ENCODE results near the gene NTN5.
A peak's percentile ranks its signal among the peaks of the same experiment; 100 is the strongest.
"Not testable (repeated sequence)": the region's sequence is repeated elsewhere in the genome, so short reads cannot be mapped to it uniquely, and the experiment has no call there.

Gene NTN5

DNA sequence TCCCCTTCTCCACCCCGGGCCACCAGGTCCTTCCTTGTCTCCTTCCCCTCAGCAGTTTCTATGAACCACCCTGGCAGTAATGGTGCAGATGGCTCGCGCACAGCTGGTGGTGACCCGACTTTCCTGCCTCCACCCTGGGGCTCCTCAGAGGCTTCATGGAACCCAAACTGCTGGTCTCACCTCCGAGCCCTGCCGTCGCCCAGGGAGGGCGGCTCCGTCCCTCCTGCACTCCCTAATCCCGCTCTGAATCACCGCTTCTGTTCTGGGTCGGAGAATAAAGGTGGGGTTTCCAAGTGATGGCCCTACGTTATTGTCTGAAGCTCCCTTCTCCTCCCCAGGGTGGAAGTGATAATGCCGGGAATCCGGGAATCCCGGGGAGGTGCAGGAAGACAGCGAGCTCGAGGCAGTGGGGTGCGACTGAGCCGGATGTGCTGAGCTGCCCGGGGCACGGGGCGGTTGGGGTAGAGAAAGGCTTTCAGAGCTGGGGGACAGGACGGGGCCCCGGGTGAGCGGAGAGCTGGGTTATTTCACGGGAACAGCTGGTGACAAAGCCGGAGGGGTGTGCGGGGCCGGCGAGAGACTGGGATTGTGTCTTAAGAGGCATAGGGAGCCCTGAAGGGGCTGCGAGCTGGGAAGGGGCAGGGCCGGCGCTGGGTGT lies 23.7 kb upstream of the NTN5 start:
- Histone ChIP-seq H3K9me3 (ENCODE audit: control insufficient read depth in 2 of 2, low read length in 2 of 2) (no peaks in the 10 kb centered on the region), H3K27ac (ENCODE audit: low read length) (no peak overlapping the region), H3K4me1 (ENCODE audit: control insufficient read depth, insufficient read depth, low read length) (no peaks in the 10 kb centered on the region), H3K9ac (ENCODE audit: low read length in 2 of 2) (no peak overlapping the region), H3K4me3 (ENCODE audit: low read length in 2 of 2) (peak overlapping the region in 1 of 2 donors; percentile 8), H3K36me3 (ENCODE audit: control insufficient read depth in 2 of 2, insufficient read depth in 2 of 2, low read length in 2 of 2) (no peaks in the 10 kb centered on the region), H3K27me3 (ENCODE audit: control insufficient read depth in 1 of 2, insufficient read depth in 2 of 2, low read length in 2 of 2) (peaks cover 16 to 23% of the 10 kb centered on the region in 2 donors)

DNA sequence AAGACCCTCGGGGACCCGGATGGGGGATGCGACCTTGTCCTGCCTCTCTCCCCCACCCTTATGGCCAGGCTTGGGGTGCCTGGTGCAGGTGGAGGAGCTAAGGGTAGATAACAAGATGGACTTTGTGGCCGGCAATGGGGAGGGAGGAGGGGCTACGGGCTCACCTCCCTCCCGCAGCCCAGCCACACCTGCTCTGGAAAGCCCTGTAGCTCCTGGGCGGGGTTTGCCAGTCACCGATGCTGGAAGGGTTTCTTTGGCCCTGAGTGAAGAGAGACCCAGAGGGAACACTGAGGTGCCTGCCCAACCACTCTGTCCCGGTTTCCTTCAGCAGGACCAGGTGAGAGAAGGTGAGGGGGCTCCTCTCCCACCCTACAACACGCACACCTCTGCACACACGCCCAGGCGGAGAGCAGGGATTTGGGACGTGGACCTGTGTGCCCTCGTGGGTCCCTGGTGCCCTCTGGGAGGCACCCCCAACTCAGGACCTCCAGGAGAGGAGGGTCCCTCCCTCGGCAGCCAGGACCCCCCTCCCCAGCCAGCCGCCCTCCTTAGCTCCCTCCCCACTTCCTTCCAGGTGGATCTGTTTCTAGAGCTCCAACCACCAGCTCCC lies 23.0 kb upstream of the NTN5 start, which contains the start of gene FUT2:
TSS of gene FUT2 (plus strand) at position 229 of the 610 bp plus-strand sequence. CDS start 6,986 bp downstream, outside the sequence.
- H3K27ac ChIP-seq (ENCODE audit: low read length): no peak within 1 kb of the TSS
- no peaks in the 10 kb centered on the region for H3K9me3 ChIP-seq (ENCODE audit: control insufficient read depth in 2 of 2, low read length in 2 of 2)
- H3K4me1 ChIP-seq (ENCODE audit: control insufficient read depth, insufficient read depth, low read length): no peaks in the 10 kb centered on the region
- no peaks in the 10 kb centered on the region for H3K36me3 ChIP-seq (ENCODE audit: control insufficient read depth in 2 of 2, insufficient read depth in 2 of 2, low read length in 2 of 2)
- H3K9ac ChIP-seq (ENCODE audit: low read length in 2 of 2): peak within 1 kb of the TSS in 1 of 2 donors; percentile 42
- H3K4me3 ChIP-seq (ENCODE audit: low read length in 2 of 2): peak within 1 kb of the TSS in 1 of 2 donors; percentile 8
- peaks cover 16 to 23% of the 10 kb centered on the region in 2 donors for H3K27me3 ChIP-seq (ENCODE audit: control insufficient read depth in 1 of 2, insufficient read depth in 2 of 2, low read length in 2 of 2)

GRCh38 chr19:48693629-48694028 lies 20.8 kb upstream of the NTN5 start:
- not testable (repeated sequence) for H3K4me1 ChIP-seq (ENCODE audit: control insufficient read depth, insufficient read depth, low read length); H3K9ac ChIP-seq (ENCODE audit: low read length in 2 of 2); H3K4me3 ChIP-seq (ENCODE audit: low read length in 2 of 2); H3K36me3 ChIP-seq (ENCODE audit: control insufficient read depth in 2 of 2, insufficient read depth in 2 of 2, low read length in 2 of 2); H3K27ac ChIP-seq (ENCODE audit: low read length); H3K9me3 ChIP-seq (ENCODE audit: control insufficient read depth in 2 of 2, low read length in 2 of 2)
- H3K27me3 ChIP-seq (ENCODE audit: control insufficient read depth in 1 of 2, insufficient read depth in 2 of 2, low read length in 2 of 2): peaks cover 16 to 20% of the 10 kb centered on the region in 2 donors

DNA sequence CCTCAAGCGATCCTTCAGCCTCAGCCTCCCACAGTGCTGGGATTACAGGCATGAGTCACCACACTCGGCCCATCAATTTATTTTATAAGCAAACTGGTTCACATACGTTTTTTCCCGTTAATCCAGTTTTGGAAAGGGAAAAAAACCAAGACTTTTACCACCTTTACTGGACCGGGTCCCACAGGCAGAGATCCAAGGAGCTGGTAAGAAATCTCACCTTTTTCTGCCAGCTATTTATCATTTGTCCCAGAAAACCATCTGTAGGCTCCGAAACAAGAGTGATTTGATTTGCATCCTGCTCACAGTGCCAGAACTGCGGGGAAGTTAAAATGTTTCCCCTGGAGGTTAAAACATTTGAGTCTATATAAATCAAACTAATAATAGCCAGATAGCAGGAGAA lies 16.6 kb upstream of the NTN5 start:
- Histone ChIP-seq H3K27ac (ENCODE audit: low read length) (no peak overlapping the region), H3K9me3 (ENCODE audit: control insufficient read depth in 2 of 2, low read length in 2 of 2) (no peaks in the 10 kb centered on the region), H3K27me3 (ENCODE audit: control insufficient read depth in 1 of 2, insufficient read depth in 2 of 2, low read length in 2 of 2) (no peaks in the 10 kb centered on the region), H3K4me1 (ENCODE audit: control insufficient read depth, insufficient read depth, low read length) (no peaks in the 10 kb centered on the region), H3K4me3 (ENCODE audit: low read length in 2 of 2) (no peak overlapping the region), H3K9ac (ENCODE audit: low read length in 2 of 2) (no peak overlapping the region), H3K36me3 (ENCODE audit: control insufficient read depth in 2 of 2, insufficient read depth in 2 of 2, low read length in 2 of 2) (no peaks in the 10 kb centered on the region)

DNA sequence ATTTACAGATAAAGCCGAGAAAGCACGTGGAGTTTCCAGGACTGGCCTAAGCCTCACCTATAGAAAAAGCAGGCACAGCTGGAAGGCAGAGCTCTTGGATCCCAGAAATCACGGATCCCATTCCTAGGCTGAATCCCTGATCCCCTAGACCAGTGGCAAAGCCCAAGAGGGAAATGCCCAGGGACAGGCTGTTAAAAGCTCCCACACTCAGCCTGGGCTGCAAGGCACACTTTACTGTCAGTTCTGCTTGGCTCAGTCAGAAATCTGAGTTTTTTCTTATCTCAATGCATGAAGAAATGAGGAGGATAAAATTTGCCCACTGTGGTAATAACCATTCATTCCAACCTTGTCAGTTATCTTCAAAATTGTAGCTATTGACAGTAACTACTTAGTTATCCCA lies 15.0 kb upstream of the NTN5 start:
- no peaks in the 10 kb centered on the region for H3K27me3 ChIP-seq (ENCODE audit: control insufficient read depth in 1 of 2, insufficient read depth in 2 of 2, low read length in 2 of 2)
- no peak overlapping the region for H3K27ac ChIP-seq (ENCODE audit: low read length)
- no peaks in the 10 kb centered on the region for H3K9me3 ChIP-seq (ENCODE audit: control insufficient read depth in 2 of 2, low read length in 2 of 2)
- no peaks in the 10 kb centered on the region for H3K36me3 ChIP-seq (ENCODE audit: control insufficient read depth in 2 of 2, insufficient read depth in 2 of 2, low read length in 2 of 2)
- no peaks in the 10 kb centered on the region for H3K4me1 ChIP-seq (ENCODE audit: control insufficient read depth, insufficient read depth, low read length)
- H3K4me3 ChIP-seq (ENCODE audit: low read length in 2 of 2): no peak overlapping the region
- H3K9ac ChIP-seq (ENCODE audit: low read length in 2 of 2): no peak overlapping the region

- not testable (repeated sequence) for H3K9me3 ChIP-seq (ENCODE audit: control insufficient read depth in 2 of 2, low read length in 2 of 2); H3K27me3 ChIP-seq (ENCODE audit: control insufficient read depth in 1 of 2, insufficient read depth in 2 of 2, low read length in 2 of 2); H3K4me3 ChIP-seq (ENCODE audit: low read length in 2 of 2); H3K27ac ChIP-seq (ENCODE audit: low read length); H3K4me1 ChIP-seq (ENCODE audit: control insufficient read depth, insufficient read depth, low read length); H3K36me3 ChIP-seq (ENCODE audit: control insufficient read depth in 2 of 2, insufficient read depth in 2 of 2, low read length in 2 of 2); H3K9ac ChIP-seq (ENCODE audit: low read length in 2 of 2)
Observed at GRCh38 chr19:48686637-48687036, 13.8 kb upstream of the NTN5 start.

- Histone ChIP-seq H3K27me3 (ENCODE audit: control insufficient read depth in 1 of 2, insufficient read depth in 2 of 2, low read length in 2 of 2) (no peaks in the 10 kb centered on the region), H3K9me3 (ENCODE audit: control insufficient read depth in 2 of 2, low read length in 2 of 2) (no peaks in the 10 kb centered on the region), H3K36me3 (ENCODE audit: control insufficient read depth in 2 of 2, insufficient read depth in 2 of 2, low read length in 2 of 2) (no peaks in the 10 kb centered on the region), H3K4me3 (ENCODE audit: low read length in 2 of 2) (no peak overlapping the region), H3K27ac (ENCODE audit: low read length) (no peak overlapping the region), H3K4me1 (ENCODE audit: control insufficient read depth, insufficient read depth, low read length) (no peaks in the 10 kb centered on the region), H3K9ac (ENCODE audit: low read length in 2 of 2) (no peak overlapping the region)
Observed at GRCh38 chr19:48686088-48686487, 13.3 kb upstream of the NTN5 start.

- H3K9ac ChIP-seq (ENCODE audit: low read length in 2 of 2): no peak overlapping the region
- H3K27me3 ChIP-seq (ENCODE audit: control insufficient read depth in 1 of 2, insufficient read depth in 2 of 2, low read length in 2 of 2): no peaks in the 10 kb centered on the region
- H3K27ac ChIP-seq (ENCODE audit: low read length): no peak overlapping the region
- H3K36me3 ChIP-seq (ENCODE audit: control insufficient read depth in 2 of 2, insufficient read depth in 2 of 2, low read length in 2 of 2): no peaks in the 10 kb centered on the region
- no peaks in the 10 kb centered on the region for H3K4me1 ChIP-seq (ENCODE audit: control insufficient read depth, insufficient read depth, low read length)
- no peak overlapping the region for H3K4me3 ChIP-seq (ENCODE audit: low read length in 2 of 2)
- no peaks in the 10 kb centered on the region for H3K9me3 ChIP-seq (ENCODE audit: control insufficient read depth in 2 of 2, low read length in 2 of 2)
Observed at GRCh38 chr19:48685583-48685982, 12.8 kb upstream of the NTN5 start.

- H3K9me3 ChIP-seq (ENCODE audit: control insufficient read depth in 2 of 2, low read length in 2 of 2): no peaks in the 10 kb centered on the region
- H3K27ac ChIP-seq (ENCODE audit: low read length): no peak overlapping the region
- peak overlapping the region in 1 of 2 donors; percentile 29 for H3K9ac ChIP-seq (ENCODE audit: low read length in 2 of 2)
- peak overlapping the region in 1 of 2 donors; percentile 55 for H3K4me3 ChIP-seq (ENCODE audit: low read length in 2 of 2)
- no peaks in the 10 kb centered on the region for H3K36me3 ChIP-seq (ENCODE audit: control insufficient read depth in 2 of 2, insufficient read depth in 2 of 2, low read length in 2 of 2)
- no peaks in the 10 kb centered on the region for H3K27me3 ChIP-seq (ENCODE audit: control insufficient read depth in 1 of 2, insufficient read depth in 2 of 2, low read length in 2 of 2)
- no peaks in the 10 kb centered on the region for H3K4me1 ChIP-seq (ENCODE audit: control insufficient read depth, insufficient read depth, low read length)
Observed at GRCh38 chr19:48683349-48683748, 10.5 kb upstream of the NTN5 start.

DNA sequence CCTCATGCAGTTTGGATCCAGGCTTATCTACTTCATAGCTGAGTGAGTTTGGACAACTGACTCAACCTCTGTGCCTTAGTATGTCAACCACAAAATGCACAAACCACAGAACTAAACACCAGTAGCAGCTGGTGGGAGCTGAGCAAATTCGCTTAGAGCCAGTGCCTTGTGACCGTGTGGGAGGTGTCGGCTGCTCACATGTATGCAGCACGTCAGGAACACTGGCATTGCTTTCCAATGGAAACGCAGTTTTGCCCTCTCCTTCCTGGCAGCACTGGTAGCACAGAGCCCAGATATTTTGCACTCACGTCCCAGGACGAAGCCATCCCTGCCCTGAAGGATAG lies 8.3 kb upstream of the NTN5 start:
- H3K27ac ChIP-seq (ENCODE audit: low read length): no peak overlapping the region
- H3K4me3 ChIP-seq (ENCODE audit: low read length in 2 of 2): no peak overlapping the region
- no peaks in the 10 kb centered on the region for H3K4me1 ChIP-seq (ENCODE audit: control insufficient read depth, insufficient read depth, low read length)
- no peak overlapping the region for H3K9ac ChIP-seq (ENCODE audit: low read length in 2 of 2)
- no peaks in the 10 kb centered on the region for H3K9me3 ChIP-seq (ENCODE audit: control insufficient read depth in 2 of 2, low read length in 2 of 2)
- H3K36me3 ChIP-seq (ENCODE audit: control insufficient read depth in 2 of 2, insufficient read depth in 2 of 2, low read length in 2 of 2): no peaks in the 10 kb centered on the region
- no peaks in the 10 kb centered on the region for H3K27me3 ChIP-seq (ENCODE audit: control insufficient read depth in 1 of 2, insufficient read depth in 2 of 2, low read length in 2 of 2)

DNA sequence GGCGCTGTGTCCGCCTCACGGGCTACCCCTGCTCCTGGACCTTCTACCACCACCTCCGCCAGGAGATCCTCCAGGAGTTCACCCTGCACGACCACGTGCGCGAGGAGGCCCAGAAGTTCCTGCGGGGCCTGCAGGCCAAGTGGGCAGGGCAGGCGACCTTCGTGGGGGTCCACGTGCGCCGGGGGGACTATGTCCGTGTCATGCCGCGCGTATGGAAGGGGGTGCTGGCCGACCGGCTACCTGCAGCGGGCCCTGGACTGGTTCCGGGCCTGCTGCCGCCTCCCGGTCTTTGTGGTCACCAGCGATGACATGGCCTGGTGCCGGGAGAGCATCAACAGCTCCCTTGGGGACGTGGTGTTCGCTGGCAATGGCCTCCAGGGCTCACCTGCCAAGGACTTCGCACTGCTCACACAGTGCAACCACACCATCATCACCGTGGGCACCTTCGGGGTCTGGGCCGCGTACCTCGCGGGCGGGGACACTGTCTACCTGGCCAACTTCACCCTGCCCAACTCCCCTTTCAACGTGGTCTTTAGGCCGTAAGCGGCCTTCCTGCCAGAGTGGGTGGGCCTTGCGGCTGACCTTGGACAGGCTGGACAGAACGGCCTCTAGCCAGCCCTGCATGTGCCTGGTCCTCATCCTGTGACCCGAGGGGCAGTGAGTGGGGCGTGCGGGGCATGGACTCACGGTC lies 7.8 kb upstream of the NTN5 start:
- H3K9ac ChIP-seq (ENCODE audit: low read length in 2 of 2): no peak overlapping the region
- H3K4me1 ChIP-seq (ENCODE audit: control insufficient read depth, insufficient read depth, low read length): peaks cover 3% of the 10 kb centered on the region
- H3K4me3 ChIP-seq (ENCODE audit: low read length in 2 of 2): no peak overlapping the region
- H3K36me3 ChIP-seq (ENCODE audit: control insufficient read depth in 2 of 2, insufficient read depth in 2 of 2, low read length in 2 of 2): no peaks in the 10 kb centered on the region
- H3K9me3 ChIP-seq (ENCODE audit: control insufficient read depth in 2 of 2, low read length in 2 of 2): no peaks in the 10 kb centered on the region
- no peaks in the 10 kb centered on the region for H3K27me3 ChIP-seq (ENCODE audit: control insufficient read depth in 1 of 2, insufficient read depth in 2 of 2, low read length in 2 of 2)
- H3K27ac ChIP-seq (ENCODE audit: low read length): no peak overlapping the region
